ENCODE measurements around the gene BAAT.

DNA sequence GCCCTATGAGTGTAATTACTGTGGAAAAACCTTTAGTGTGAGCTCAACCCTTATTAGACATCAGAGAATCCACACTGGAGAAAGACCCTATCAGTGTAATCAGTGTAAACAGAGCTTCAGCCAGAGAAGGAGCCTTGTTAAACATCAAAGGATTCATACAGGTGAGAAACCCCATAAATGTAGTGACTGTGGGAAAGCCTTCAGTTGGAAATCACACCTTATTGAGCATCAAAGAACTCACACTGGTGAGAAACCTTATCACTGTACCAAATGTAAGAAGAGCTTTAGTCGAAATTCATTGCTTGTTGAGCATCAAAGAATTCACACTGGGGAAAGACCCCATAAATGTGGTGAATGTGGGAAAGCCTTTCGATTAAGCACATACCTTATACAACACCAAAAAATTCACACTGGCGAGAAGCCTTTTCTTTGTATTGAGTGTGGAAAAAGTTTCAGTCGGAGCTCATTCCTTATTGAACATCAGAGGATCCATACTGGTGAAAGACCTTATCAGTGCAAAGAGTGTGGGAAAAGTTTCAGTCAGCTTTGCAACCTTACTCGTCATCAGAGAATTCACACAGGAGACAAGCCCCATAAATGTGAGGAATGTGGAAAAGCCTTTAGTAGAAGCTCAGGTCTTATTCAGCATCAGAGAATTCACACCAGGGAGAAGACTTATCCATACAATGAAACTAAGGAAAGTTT is 23.7 kb upstream of the BAAT start:
- TF ChIP-seq CTCF (IDR thresholded peaks at IDR 0.05) (no peak), ZFX (IDR thresholded peaks at IDR 0.05; ENCODE audit: borderline replicate concordance) (no peak)
